Muscle layer of duodenum (tissue), 2 donors: ENCODE results near the gene ANKRD62.
"Not testable (repeated sequence)": the region's sequence is repeated elsewhere in the genome, so short reads cannot be mapped to it uniquely, and the experiment has no call there.

Source experiments
- H3K27ac ChIP-seq: one replicate; pipeline ENCODE4 v1.7.0; 2013; ENCODE audit warnings: mild to moderate bottlenecking, low read length
- H3K27me3 ChIP-seq: one replicate; pipeline ENCODE4 v1.7.0; 2013; ENCODE audit warnings: low read depth, mild to moderate bottlenecking, control low read depth, low read length
- H3K36me3 ChIP-seq, 2 donors: one replicate each; pipeline ENCODE4 v1.7.0; 2013; ENCODE audit warnings: low read length in 2 of 2, control low read depth in 1 of 2, mild to moderate bottlenecking in 1 of 2; ENCODE audit not compliant: insufficient read depth in 2 of 2, control insufficient read depth in 1 of 2
- H3K4me1 ChIP-seq, 2 donors: one replicate each; pipeline ENCODE4 v1.7.0; 2013; ENCODE audit warnings: low read length in 2 of 2, mild to moderate bottlenecking in 2 of 2, control low read depth in 1 of 2, moderate library complexity in 1 of 2; ENCODE audit not compliant: insufficient read depth in 2 of 2, control insufficient read depth in 1 of 2
- H3K4me3 ChIP-seq, 2 donors: one replicate each; pipeline ENCODE4 v1.7.0; 2013; ENCODE audit warnings: low read length in 2 of 2, low read depth in 1 of 2, mild to moderate bottlenecking in 1 of 2
- H3K9me3 ChIP-seq, 2 donors: one replicate each; pipeline ENCODE4 v1.7.0; 2013; ENCODE audit warnings: low read length in 2 of 2, control low read depth in 1 of 2, mild to moderate bottlenecking in 1 of 2; ENCODE audit not compliant: control insufficient read depth in 1 of 2
- donor health status: healthy.

Gene ANKRD62

DNA sequence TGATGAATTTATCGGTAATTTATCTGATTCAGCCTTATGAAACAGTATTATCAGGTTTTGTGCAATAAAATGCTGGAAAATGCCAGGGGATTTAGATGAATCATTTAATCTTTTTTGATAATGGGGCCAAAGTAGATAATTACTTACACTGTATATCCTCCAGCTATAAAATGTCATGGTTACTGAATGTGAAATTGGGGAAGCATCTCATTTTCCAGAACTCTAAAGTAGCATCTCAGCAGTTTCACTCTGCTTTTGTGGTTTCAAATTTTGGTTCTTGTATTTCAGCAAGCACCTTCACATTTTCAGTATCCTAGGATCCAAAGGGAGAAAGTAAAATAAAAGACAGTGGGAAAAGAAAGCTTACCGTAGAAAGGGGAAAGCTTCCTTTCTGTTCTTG, 12.8 kb downstream of the ANKRD62 start:
- H3K9me3 ChIP-seq: no peaks in the 10 kb centered on the region
- H3K27me3 ChIP-seq: no peaks in the 10 kb centered on the region
- no peaks in the 10 kb centered on the region for H3K4me1 ChIP-seq
- no peak overlapping the region for H3K27ac ChIP-seq
- H3K4me3 ChIP-seq: no peak overlapping the region
- H3K36me3 ChIP-seq: no peaks in the 10 kb centered on the region

- Histone ChIP-seq H3K4me1 (no peaks in the 10 kb centered on the region), H3K4me3 (no peak overlapping the region), H3K27me3 (no peaks in the 10 kb centered on the region), H3K27ac (no peak overlapping the region), H3K9me3 (no peaks in the 10 kb centered on the region), H3K36me3 (no peaks in the 10 kb centered on the region)
Measured at GRCh38 chr18:12109836-12110235, 16.2 kb downstream of the ANKRD62 start.

- no peaks in the 10 kb centered on the region for H3K36me3 ChIP-seq
- H3K4me1 ChIP-seq: no peaks in the 10 kb centered on the region
- H3K27ac ChIP-seq: no peak overlapping the region
- H3K9me3 ChIP-seq: no peaks in the 10 kb centered on the region
- H3K27me3 ChIP-seq: no peaks in the 10 kb centered on the region
- H3K4me3 ChIP-seq: no peak overlapping the region
Measured at GRCh38 chr18:12113999-12114646, 20.5 kb downstream of the ANKRD62 start.

DNA sequence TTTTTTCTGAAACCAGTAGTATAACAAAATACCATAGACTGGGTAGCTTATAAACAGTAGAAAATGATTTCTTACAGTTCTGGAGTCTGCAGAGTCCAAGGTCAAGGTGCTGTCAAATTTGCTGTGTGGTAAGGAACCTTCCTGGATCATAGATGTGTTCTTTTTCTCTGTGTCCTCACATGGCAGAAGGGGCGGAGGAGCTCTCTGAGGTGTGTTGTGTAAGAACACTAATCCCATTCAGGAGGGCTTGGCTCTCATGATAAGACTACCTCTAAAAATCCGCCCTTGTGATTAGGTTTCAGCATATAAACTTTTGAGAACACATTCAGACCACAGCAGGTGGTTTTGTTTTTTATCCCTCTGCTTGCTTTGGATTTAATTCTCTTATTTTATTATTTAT, 25.7 kb downstream of the ANKRD62 start:
- H3K36me3 ChIP-seq: no peaks in the 10 kb centered on the region
- no peaks in the 10 kb centered on the region for H3K4me1 ChIP-seq
- H3K27me3 ChIP-seq: no peaks in the 10 kb centered on the region
- H3K9me3 ChIP-seq: no peaks in the 10 kb centered on the region
- no peak overlapping the region for H3K27ac ChIP-seq
- H3K4me3 ChIP-seq: no peak overlapping the region

DNA sequence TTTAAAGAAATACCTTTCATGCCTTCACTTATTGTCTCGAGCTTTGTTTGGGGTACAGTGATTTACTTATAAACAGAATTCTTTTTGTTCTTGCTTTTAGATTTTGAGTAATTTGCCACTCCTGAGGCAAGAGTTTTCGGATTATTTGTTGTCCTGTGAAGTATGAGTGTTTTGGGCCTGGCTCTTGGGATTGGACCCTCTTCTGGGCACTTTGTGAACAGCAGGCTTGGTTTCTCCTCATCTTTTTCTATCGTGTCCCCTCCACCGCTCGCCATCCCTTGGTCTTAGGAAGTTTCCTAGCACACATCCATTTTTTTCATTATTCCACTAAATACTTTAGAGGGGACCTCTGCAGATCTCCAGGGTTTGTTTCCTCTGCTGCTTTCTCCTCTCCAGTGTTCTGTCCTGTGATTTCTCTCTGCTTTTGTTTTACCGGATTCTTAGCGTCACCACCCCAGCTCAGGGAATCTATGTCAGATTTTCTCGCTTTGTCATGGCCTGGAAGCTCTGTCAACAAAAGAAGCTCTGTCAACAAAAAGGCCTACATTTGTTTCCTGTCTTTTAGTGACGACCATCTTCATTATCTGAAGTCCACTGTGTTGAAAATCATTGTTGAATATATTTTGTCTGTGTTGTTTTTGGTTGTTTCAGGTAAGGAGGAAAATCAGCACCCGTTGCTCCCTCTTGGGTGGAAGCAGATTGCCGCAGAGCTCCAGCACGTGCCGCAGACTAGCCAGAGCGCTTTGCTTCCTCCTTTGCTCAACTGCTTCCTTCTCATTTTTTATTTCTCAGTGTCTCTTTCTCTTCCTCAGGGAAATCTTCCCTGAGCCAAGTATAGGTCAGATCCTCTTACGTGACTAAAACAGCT, 27.8 kb downstream of the ANKRD62 start:
- peaks cover 0 to 2% of the 10 kb centered on the region in 2 donors for H3K9me3 ChIP-seq
- H3K36me3 ChIP-seq: no peaks in the 10 kb centered on the region
- H3K4me3 ChIP-seq: no peak overlapping the region
- no peak overlapping the region for H3K27ac ChIP-seq
- H3K27me3 ChIP-seq: no peaks in the 10 kb centered on the region
- no peaks in the 10 kb centered on the region for H3K4me1 ChIP-seq

- not testable (repeated sequence) for H3K9me3 ChIP-seq
Measured at GRCh38 chr18:12122043-12122389, 28.4 kb downstream of the ANKRD62 start.

DNA sequence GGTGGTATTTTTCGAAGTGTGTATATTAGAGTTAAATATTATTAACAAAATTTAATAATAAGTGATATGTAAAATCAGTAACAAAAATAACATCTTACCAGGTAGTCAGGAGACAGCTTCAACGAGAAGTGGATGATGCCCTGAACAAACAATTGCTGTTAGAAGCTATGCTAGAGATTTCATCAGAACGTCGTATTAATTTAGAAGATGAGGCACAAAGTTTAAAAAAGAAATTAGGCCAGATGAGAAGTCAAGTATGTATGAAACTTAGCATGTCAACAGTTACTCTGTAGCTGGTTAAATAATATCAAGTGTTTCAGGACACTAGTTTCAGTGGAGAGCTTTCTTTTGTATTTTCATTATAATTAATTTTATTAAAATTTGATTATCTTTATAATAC, 34.0 kb downstream of the ANKRD62 start:
- not testable (repeated sequence) for H3K36me3 ChIP-seq

More at GRCh38 chr18:12122043-12122389, 28.4 kb downstream of the ANKRD62 start:
- not testable (repeated sequence) for H3K4me1 ChIP-seq, H3K27me3 ChIP-seq, H3K36me3 ChIP-seq, H3K4me3 ChIP-seq, H3K27ac ChIP-seq

DNA sequence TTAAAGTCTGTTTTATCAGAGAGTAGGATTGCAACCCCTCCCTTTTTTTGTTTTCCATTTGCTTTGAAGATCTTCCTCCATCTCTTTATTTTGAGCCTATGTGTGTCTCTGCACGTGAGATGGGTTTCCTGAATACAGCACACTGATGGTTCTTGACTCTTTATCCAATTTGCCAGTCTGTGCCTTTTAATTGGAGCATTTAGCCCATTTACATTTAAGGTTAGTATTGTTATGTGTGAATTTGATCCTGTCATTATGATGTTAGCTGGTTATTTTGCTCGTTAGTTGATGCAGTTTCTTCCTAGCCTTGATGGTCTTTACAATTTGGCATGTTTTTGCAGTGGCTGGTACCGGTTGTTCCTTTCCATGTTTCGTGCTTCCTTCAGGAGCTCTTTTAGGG, 45.2 kb downstream of the ANKRD62 start:
- not testable (repeated sequence) for H3K4me3 ChIP-seq, H3K4me1 ChIP-seq, H3K36me3 ChIP-seq, H3K27me3 ChIP-seq, H3K27ac ChIP-seq, H3K9me3 ChIP-seq

More for the DNA sequence above, 34.0 kb downstream of the ANKRD62 start:
- not testable (repeated sequence) for H3K4me1 ChIP-seq, H3K4me3 ChIP-seq, H3K27me3 ChIP-seq, H3K27ac ChIP-seq, H3K9me3 ChIP-seq

DNA sequence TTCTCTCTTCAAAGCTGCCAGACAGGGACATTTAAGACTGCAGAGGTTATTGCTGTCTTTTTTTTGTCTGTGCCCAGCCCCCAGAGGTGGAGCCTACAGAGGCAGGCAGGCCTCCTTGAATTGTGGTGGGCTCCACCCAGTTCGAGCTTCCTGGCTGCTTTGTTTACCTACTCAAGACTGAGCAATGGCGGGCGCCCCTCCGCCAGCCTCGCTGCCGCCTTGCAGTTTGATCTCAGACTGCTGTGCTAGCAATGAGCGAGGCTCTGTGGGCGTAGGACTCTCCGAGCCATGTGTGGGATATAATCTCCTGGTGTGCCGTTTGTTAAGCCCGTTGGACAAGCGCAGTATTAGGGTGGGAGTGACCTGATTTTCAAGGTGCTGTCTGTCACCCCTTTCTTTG, 47.2 kb downstream of the ANKRD62 start:
- H3K27ac ChIP-seq, H3K4me1 ChIP-seq, H3K36me3 ChIP-seq, H3K9me3 ChIP-seq, H3K4me3 ChIP-seq, H3K27me3 ChIP-seq: not testable (repeated sequence)

DNA sequence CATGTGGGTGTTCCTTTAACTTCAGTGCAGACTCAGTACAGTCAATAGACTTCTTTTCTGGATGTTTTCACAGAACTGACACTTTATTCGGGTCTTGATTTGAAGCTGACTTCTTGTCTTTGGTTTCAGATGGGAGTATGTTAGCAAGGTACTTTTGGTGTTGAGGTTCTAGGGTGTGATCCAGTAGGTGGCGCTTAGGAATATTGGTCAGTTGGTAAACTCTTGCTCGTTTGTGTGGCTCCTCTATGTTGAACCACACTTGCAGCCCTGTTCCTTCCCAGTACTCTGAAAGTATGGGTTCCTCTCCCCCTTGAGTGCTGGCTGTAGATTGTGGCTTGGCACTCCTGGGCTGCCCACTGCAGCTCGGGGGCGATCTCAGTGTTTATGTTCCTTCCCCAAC, 48.1 kb downstream of the ANKRD62 start:
- not testable (repeated sequence) for H3K4me3 ChIP-seq, H3K9me3 ChIP-seq, H3K36me3 ChIP-seq, H3K4me1 ChIP-seq, H3K27me3 ChIP-seq, H3K27ac ChIP-seq

GRCh38 chr18:12149431-12149830, 55.8 kb downstream of the ANKRD62 start:
- not testable (repeated sequence) for H3K4me3 ChIP-seq, H3K9me3 ChIP-seq, H3K36me3 ChIP-seq, H3K27ac ChIP-seq, H3K4me1 ChIP-seq, H3K27me3 ChIP-seq

- Histone ChIP-seq H3K27me3 (no peaks in the 10 kb centered on the region), H3K4me3 (no peak overlapping the region), H3K4me1 (no peaks in the 10 kb centered on the region), H3K27ac (no peak overlapping the region), H3K36me3 (no peaks in the 10 kb centered on the region), H3K9me3 (no peaks in the 10 kb centered on the region)
Measured at GRCh38 chr18:12154361-12154760, 60.7 kb downstream of the ANKRD62 start.
